Heart right ventricle (tissue), 16 donors: Measurements from ENCODE around the gene BDH1. TPM values are rescaled to one million over a fixed set of nuclear protein-coding genes. Genes with fewer than 3 reads are reported as not detected.
A peak's percentile ranks its signal among the peaks of the same experiment; 100 is the strongest.

Source experiments
- ATAC-seq, 8 donors: fragments of 200-7000 bp; cut with Tn5 transposase; one replicate each; pipeline ENCODE4 v1.9.1; 2020; ENCODE audit warnings: mild to moderate bottlenecking in 8 of 8, moderate library complexity in 8 of 8, moderate number of reproducible peaks in 1 of 8
- DNase-seq, 2 donors: peaks; one replicate each; pipeline ENCODE4 v3.0.0-alpha.2; 2020
- H3K27ac ChIP-seq, 10 donors: fragments of 200-600 bp; sonication (generic) in 2 of 10; one replicate each; pipeline versions ENCODE4 v1.5.0 to v1.8.0; 2020 to 2022; ENCODE audit warnings: mild to moderate bottlenecking in 3 of 10
- H3K27me3 ChIP-seq, 7 donors: fragments of 200-600 bp; one replicate each; pipeline ENCODE4 v1.8.0; 2021 to 2022; ENCODE audit warnings: mild to moderate bottlenecking in 2 of 7
- H3K36me3 ChIP-seq, 9 donors: fragments of 200-600 bp; sonication (generic) in 1 of 9; one replicate each; pipeline versions ENCODE4 v1.5.0 to v1.8.0; 2020 to 2022; ENCODE audit warnings: mild to moderate bottlenecking in 2 of 9
- H3K4me1 ChIP-seq, 9 donors: fragments of 200-600 bp; sonication (generic) in 1 of 9; one replicate each; pipeline versions ENCODE4 v1.5.0 to v1.8.0; 2020 to 2022; ENCODE audit warnings: mild to moderate bottlenecking in 4 of 9
- H3K4me3 ChIP-seq, 10 donors: fragments of 200-600 bp; sonication (generic) in 2 of 10; one replicate each; pipeline versions ENCODE4 v1.5.0 to v1.8.0; 2020 to 2022; ENCODE audit warnings: mild to moderate bottlenecking in 7 of 10, moderate library complexity in 2 of 10
- H3K9me3 ChIP-seq, 11 donors: fragments of 200-600 bp in 10 of 11; sonication (generic) in 2 of 11; one replicate each; pipeline versions ENCODE4 v1.5.0 to v1.8.0; 2013 to 2022; ENCODE audit warnings: mild to moderate bottlenecking in 2 of 11, control low read depth in 1 of 11, moderate library complexity in 1 of 11
- whole genome bisulfite sequencing, 2 donors: extraction: QIAGEN DNeasy Blood & Tissue Kit; methylation state at CpG; one replicate each; pipeline ENCODE4 v1.1.7; 2013; ENCODE audit warnings: inconsistent platforms in 1 of 2; 5-methylcytosine and 5-hydroxymethylcytosine counted together
- intact Hi-C, 10 donors: fragments of 100-400 bp; cut with DNase I; formaldehyde crosslinking; loops; one replicate each; pipeline versions ENCODE4 v1.11.1 to v1.14.2; 2022
- polyA plus RNA-seq, 2 donors: library from polyadenylated mRNA; stranded (reverse); fragments of 200-250 nt; gene quantifications; one replicate each; pipeline ENCODE4 v1.2.3, GENCODE V29; 2013
- total RNA-seq, 10 donors: library from RNA; stranded (reverse); fragmentation: NEBNext Ultra II Directional in 3 of 10; extraction: Animal tissue kit (Norgen Biotek cat#: 25700) in 3 of 10; gene quantifications; one replicate each; pipeline versions ENCODE4 v1.2.1 to v1.2.4, GENCODE V29; 2021 to 2023
- TF ChIP-seq, protein P1 (sequence below), 9 donors: fragments of 200-600 bp; sonication (generic) in 2 of 9; IDR thresholded peaks; one replicate each; pipeline versions ENCODE4 v1.5.0 to v1.8.0; 2021 to 2022; ENCODE audit warnings: antibody characterized with exemption in 9 of 9, mild to moderate bottlenecking in 5 of 9, moderate library complexity in 1 of 9
- donor health status: Arrhythmogenic right ventricular cardiomyopathy.
- donor health status: ischemic (EF 13 %, LVEDD 7.1; RV severe dilation, severe dysfunction).
- donor health status: healthy with polysubstance abuse.
- donor health status: DM: no; HTN: yes; CAD: no.
- donor health status: DM: no; HTN: no; CAD: no.
- donor health status: ischemic (EF 25% LVEDD 6.9; RV normal size, moderate dysfunction).
- donor health status: ischemic (EF 25% LVEDD 5.7; RV mildly dilated, moderate dysfunction).
- donor health status: healthy.
- donor health status: DM: yes; HTN: yes; CAD: no.
- donor health status: Ischemic cardiomyopathy.
- donor health status: ischemic (EF 35%, LVEDD 5.7; RV mildly dilated, moderate dysfunction).
- donor health status: nonischemic (EF 11% LVEDD 7.7; RV severe dilation, severe dysfunction).
- donor health status: DM: yes; HTN: yes; CAD: no.
- donor health status: PGD.
- donor health status: ischemic (EF 29% LVEDD 5.4; RV normal size, mild dysfunction).
- donor health status: nonischemic (EF 23%, LVEDD 6.1; RV moderate dilation, normal function).

Gene BDH1
- total and polyA plus RNA-seq, 12 donors: 9.6 to 144 (median 78.0) TPM

DNA sequence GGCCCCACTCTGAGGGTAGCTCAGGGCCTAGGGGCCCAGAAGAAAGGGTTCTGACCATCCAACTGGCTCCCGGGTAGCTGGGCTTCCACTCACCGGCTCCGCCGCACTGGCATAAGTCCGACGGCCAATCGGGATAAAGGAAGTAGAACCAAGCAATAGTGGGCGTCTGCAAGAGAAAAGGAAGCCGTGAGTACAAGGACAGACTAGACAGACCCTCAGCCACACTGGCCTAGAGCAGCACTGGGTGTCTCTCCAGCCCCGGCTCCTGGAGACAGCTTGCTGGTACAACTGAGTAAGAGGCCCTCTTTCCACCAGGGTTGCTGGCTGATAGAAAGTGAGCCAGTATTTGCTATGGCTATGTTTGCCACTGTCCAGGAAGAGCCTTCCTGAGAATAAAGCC is 22.4 kb downstream of the BDH1 start:
- peaks cover 0 to 16% (median 0%) of the 10 kb centered on the region in 9 donors for H3K36me3 ChIP-seq
- no peaks in the 10 kb centered on the region for H3K9me3 ChIP-seq
- no peaks in the 10 kb centered on the region for H3K4me1 ChIP-seq
- TF ChIP-seq, protein P1, sequence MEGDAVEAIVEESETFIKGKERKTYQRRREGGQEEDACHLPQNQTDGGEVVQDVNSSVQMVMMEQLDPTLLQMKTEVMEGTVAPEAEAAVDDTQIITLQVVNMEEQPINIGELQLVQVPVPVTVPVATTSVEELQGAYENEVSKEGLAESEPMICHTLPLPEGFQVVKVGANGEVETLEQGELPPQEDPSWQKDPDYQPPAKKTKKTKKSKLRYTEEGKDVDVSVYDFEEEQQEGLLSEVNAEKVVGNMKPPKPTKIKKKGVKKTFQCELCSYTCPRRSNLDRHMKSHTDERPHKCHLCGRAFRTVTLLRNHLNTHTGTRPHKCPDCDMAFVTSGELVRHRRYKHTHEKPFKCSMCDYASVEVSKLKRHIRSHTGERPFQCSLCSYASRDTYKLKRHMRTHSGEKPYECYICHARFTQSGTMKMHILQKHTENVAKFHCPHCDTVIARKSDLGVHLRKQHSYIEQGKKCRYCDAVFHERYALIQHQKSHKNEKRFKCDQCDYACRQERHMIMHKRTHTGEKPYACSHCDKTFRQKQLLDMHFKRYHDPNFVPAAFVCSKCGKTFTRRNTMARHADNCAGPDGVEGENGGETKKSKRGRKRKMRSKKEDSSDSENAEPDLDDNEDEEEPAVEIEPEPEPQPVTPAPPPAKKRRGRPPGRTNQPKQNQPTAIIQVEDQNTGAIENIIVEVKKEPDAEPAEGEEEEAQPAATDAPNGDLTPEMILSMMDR (IDR thresholded peaks at IDR 0.05): no peak
- intact Hi-C loops: no loop called here
- 90 to 92% methylated on average over 10 of the region's 10 CpGs for WGBS, 2 donors
- no peak overlapping the region for H3K27ac ChIP-seq
- H3K4me3 ChIP-seq: no peak overlapping the region
- H3K27me3 ChIP-seq: no peaks in the 10 kb centered on the region
- ATAC-seq: peak in 1 of 8 donors; percentile 29
- DNase-seq: no peak

DNA sequence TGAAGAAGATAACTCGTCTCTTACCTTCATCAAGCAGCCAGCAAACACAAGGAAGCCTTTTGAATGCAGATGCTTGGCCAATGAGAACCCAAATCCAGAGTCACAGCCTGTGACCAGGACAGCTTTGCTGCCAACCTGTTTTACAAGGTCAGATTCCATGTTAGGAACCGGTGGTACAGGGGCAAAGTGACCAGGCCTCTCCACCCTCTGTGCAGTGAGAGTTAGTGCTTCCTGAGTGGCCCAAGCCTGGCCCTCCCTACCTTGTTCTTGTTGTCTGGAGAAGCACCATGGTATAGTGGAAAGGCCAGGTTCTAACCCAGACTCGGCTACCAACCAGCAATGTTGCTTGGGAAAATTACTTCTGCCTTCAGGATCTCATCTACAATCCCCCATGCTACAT is 23.4 kb downstream of the BDH1 start:
- WGBS, 2 donors: 84 to 89% methylated on average over 3 of the region's 3 CpGs
- no peak overlapping the region for H3K27ac ChIP-seq
- DNase-seq (no peak), ATAC-seq (peak in 1 of 8 donors; percentile 53)
- H3K27me3 ChIP-seq: no peaks in the 10 kb centered on the region
- no peak overlapping the region for H3K4me3 ChIP-seq
- TF ChIP-seq, protein P1 (IDR thresholded peaks at IDR 0.05): no peak
- H3K36me3 ChIP-seq: peaks cover 0 to 16% (median 0%) of the 10 kb centered on the region in 9 donors
- intact Hi-C loops: no loop called here
- H3K4me1 ChIP-seq: no peaks in the 10 kb centered on the region
- no peaks in the 10 kb centered on the region for H3K9me3 ChIP-seq

DNA sequence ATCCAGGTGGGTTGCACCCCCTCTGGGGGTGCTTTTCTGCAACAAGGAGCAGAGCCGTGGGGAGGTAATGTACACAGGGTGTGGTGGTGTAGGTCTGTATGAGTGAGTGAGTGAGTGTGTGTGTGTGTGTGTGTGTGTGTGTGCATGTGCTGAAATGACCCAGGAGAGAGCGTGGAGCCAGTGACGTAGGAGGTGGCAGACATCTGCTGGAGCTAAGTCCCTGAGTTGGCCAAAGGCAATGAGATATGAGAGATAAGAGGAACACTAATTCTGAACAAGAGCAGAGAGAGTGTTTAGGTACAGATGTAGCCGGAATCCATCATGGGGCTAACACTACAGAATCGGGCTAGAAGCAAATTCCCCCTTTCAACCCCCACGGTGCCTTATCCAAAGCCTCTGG is 27.6 kb downstream of the BDH1 start:
- Histone ChIP-seq H3K4me1 (no peaks in the 10 kb centered on the region), H3K27me3 (no peaks in the 10 kb centered on the region), H3K9me3 (no peaks in the 10 kb centered on the region), H3K36me3 (peaks cover 0 to 16% (median 0%) of the 10 kb centered on the region in 9 donors), H3K4me3 (no peak overlapping the region), H3K27ac (no peak overlapping the region)
- 56 to 58% methylated on average over 6 of the region's 6 CpGs for WGBS, 2 donors
- intact Hi-C loops: no loop called here
- no peak for ATAC-seq
- TF ChIP-seq, protein P1 (IDR thresholded peaks at IDR 0.05): no peak
- no peak for DNase-seq

DNA sequence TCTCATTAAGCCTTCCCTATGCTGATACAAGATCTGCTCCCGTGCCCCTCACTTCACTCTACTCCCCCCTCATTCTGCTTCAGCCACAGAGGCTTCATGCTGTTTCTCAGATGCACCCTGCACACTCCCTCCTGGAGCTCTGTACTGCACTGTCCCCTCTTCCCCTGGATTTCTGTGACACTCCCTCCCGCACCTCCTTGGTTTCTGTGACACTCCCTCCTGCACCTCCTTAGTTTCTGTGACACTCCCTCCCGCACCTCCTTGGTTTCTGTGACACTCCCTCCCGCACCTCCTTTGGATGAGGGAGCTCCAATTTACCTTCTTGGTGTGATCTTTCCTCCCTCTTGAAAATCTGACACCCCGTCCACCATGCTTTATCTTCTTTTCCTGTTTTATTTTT is 28.2 kb downstream of the BDH1 start:
- ATAC-seq (no peak), DNase-seq (no peak)
- TF ChIP-seq, protein P1 (IDR thresholded peaks at IDR 0.05): no peak
- Histone ChIP-seq H3K27ac (no peak overlapping the region), H3K4me1 (no peaks in the 10 kb centered on the region), H3K27me3 (no peaks in the 10 kb centered on the region), H3K9me3 (no peaks in the 10 kb centered on the region), H3K36me3 (peaks cover 0 to 16% (median 0%) of the 10 kb centered on the region in 9 donors), H3K4me3 (no peak overlapping the region)
- intact Hi-C loops: no loop called here
- WGBS, 2 donors: 68% methylated on average over 5 of the region's 5 CpGs
